Activated naive CD4-positive, alpha-beta T cell treated with anti-CD3 and anti-CD28 coated beads, Interleukin-2, amount 10 ng/mL, durations not matched to agents 5 hours and 36 hours (primary cell): ENCODE results near the gene CDH10. TPM values are rescaled to one million over a fixed set of nuclear protein-coding genes. Genes with fewer than 3 reads are reported as not detected.

Experiments
- total RNA-seq, 2 experiments: library from RNA; stranded (reverse); gene quantifications; one replicate each; pipeline ENCODE4 v1.2.3, GENCODE V29; 2021

The CDH10 gene
- not detected for total RNA-seq

DNA sequence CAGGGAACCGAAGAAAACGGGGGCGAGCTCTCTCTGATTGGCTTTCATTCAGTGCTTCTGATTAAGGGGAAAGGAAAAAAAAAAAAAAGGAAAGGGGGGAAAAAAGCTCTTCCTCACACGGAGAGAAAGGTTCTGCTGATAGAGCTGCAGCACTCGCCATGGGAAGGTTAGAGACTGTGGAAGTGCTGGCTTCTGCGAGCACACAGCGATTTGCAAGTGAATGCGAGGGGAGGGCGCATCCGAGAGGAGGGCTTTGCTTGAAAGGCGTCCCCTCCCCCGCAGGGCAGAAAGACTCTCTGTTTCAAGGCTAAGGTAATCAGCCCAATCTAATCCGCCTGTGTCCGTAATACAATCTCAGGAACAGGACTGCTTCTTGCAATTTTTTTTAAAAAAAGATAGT lies at the start of gene CDH10:
CDH10 (minus strand) TSS at position 218 of the 400 bp plus-strand sequence. CDS start 51,488 bp downstream, outside the sequence.

